GM18873 (cell line): Measurements from ENCODE around the gene FGF22.
A peak's percentile ranks its signal among the peaks of the same experiment; 100 is the strongest.

Source experiments
- ATAC-seq: cut with Tn5 transposase; IDR thresholded peaks from one replicate; pipeline ENCODE4 v1.9.1; 2021; ENCODE audit warnings: mild to moderate bottlenecking, moderate library complexity, moderate number of reproducible peaks; ENCODE audit not compliant: unreplicated experiment, low FRiP score

Gene FGF22

DNA sequence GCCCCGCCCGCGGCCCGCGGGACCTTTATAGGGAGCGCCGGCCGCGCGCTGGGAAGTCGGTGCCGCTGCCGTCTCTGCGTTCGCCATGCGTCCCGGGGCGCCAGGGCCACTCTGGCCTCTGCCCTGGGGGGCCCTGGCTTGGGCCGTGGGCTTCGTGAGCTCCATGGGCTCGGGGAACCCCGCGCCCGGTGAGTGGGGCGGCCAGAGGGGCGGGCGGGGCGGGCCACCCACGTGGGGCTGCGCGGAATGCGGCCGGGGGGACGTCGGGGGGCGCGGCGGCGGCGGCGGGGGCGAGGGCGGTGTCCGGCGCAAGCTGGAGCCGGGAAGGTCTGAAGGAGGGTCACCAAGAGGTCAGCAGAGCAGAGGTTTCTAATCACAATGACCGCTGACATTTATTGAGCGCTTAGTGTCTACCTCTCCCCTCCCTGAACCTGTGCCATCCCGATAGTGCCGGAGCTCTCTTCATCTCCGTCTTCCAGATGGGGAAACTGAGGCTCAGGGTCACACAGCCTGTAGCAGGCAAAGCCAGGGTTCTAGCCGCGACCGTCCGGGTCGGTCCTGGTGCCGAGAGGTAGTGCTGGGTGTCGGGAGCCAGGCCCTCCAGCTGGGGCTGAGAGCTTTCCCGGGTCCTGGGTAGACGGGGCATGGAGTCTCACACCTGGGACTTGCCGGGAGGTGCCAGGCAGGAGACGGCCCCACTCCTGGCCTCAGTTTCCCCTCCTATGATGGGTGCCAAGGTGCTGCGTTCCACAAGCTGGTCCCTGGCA is 36.8 kb downstream of the FGF22 start, which contains the start of gene FSTL3:
FSTL3 (plus strand) TSS at position 54 of the 767 bp plus-strand sequence; CDS start at position 86, 32 bp downstream.
- no peak for ATAC-seq

DNA sequence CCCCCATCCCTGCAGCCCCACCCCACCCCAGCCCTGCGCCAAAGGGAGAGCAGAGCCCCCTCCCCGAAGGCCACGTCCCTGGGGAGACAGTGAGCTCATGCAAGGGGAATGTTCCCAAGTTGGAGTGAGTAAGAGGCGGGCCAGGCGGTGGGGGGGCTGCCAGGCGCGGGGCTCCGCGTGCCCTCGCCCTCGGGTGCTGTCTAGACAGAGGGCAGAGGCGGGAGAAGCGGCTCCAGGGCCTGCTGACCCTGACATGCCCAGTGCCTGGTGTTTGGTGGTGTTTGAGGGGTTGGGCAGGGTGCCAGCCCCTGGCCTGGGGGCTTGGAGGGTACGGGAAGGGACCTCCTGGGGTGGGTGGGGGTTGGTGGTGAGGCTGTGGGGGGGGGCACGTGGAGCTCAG is 37.5 kb downstream of the FGF22 start:
- ATAC-seq = no peak

DNA sequence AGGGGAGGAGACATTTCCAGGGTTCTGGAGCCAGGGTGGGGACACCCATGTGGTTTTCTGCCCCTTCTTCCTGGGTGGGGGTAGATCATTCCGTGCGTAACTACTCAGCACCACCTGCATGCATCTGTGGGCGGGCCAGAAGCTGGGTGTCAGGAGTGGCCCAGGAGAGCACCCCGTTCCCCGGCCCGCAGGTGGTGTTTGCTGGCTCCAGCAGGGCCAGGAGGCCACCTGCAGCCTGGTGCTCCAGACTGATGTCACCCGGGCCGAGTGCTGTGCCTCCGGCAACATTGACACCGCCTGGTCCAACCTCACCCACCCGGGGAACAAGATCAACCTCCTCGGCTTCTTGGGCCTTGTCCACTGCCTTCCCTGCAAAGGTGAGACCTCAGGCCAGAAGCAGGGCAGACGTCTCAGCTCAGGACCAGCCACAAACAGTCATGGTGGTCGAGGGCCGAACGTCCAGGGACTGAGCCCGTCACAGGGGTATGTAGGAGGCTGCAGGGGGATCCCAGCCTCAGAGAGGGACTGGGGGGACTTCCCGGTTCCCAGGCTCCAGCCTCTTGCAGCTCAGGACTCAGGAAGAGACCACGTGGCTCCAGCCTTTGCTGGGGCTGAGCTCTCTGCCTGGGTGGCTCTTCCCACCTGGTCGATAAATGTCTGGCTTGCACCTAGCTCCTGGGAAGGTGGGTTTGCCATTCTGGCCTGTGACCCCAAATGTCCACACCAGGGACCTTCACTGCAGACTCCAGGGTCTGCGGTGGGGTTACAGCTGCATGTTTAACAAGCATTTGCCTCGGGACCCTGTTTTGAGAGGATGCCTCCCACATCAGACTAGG is 38.1 kb downstream of the FGF22 start:
- ATAC-seq = no peak

DNA sequence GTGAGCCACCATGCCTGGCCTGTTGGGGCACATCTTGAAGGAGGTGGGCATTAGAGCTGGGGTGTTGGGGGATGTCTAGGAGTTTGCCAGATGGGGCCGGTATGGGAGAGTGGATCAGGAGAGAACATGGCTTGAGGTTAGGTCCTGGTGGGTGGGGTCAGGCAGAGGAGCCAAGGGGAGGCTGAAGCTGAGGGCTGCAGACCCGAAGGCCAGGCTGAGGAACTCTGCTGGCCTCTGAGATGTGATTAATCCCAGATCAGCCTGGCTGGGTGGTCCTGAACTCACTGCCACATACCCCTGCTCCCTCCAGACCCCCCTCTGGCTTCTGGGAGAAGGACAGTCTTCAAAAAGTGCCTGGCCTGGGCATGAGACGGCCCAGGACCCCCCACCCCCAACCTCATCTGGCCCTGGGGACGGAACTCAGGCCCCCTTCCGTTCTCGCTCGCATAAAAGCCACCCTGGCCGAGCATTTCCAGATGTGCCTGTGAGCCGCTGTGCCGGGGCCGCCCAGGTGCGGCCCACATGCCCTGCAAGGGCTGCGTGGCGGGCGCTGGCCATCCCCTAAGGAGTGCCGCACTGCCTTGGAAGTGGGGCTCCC is 39.2 kb downstream of the FGF22 start:
- no peak for ATAC-seq

DNA sequence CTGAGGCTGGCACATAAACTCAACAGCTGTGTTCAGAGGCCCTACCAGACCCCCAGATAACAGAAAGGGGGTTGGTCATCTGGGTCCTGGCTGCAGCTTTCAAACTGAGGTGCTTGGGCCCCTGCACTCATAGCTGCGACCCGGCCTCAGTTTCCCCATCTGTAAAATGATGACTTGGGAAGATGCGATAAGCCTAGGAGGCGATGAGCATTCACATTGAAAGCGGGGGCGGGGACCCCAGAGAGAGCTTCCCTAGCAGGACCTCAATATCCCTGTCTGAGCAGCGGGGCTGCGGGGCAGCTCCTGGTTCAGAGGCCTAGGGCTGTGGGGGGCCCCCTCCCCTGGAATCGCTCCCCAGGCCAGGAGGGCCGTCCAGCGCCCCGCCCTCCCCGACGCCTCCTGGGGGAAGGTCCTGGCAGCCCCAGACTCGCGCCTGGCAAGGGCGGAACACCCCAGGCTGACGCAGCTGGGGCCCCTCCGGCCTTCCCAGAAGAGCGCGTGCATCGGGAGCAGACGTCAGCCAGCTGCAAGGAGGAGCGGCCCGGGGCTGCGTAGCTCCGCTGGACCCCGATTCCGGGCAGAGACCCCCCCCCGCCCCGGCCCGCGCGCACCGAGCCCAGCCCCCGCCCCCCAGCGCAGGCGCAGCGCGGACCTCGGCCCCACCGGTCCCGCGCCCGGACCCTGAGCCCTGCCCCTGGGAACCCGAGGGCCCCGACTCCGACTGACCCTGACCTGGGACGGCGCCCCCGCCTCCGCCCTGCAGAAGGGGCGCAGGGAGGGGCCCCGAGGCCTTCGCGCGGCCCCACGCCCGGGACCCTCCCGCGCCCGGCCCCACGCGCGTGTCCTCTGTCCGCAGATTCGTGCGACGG is 40.0 kb downstream of the FGF22 start:
- ATAC-seq = peak; percentile 4

DNA sequence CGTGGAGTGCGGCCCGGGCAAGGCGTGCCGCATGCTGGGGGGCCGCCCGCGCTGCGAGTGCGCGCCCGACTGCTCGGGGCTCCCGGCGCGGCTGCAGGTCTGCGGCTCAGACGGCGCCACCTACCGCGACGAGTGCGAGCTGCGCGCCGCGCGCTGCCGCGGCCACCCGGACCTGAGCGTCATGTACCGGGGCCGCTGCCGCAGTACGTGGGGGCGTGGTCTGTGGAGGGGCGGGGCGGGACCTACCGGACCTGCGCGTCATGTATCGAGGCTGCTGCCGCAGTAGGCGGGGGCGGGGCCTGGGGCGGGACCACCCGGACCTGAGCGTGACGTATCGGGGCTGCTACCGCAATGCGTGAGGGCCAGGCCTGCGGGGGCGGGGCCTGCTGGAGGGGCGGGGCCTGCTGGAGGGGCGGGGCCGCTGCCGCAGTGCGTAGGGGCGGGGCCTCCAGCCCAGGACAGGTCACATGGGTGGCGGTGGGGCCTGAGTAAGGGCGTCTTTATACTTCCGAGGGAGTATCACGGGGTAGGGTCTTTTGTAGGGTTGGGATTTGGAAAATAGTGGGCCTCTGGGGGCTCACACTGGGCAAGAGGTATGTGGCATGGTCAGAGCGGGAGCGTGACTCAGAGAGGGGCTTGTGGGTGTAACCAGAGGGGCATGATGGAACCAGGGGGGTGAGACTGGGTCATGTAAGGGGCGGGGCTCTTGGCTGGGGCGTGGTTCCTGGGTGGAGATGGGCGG is 40.8 kb downstream of the FGF22 start:
- peak; percentile 71 for ATAC-seq

DNA sequence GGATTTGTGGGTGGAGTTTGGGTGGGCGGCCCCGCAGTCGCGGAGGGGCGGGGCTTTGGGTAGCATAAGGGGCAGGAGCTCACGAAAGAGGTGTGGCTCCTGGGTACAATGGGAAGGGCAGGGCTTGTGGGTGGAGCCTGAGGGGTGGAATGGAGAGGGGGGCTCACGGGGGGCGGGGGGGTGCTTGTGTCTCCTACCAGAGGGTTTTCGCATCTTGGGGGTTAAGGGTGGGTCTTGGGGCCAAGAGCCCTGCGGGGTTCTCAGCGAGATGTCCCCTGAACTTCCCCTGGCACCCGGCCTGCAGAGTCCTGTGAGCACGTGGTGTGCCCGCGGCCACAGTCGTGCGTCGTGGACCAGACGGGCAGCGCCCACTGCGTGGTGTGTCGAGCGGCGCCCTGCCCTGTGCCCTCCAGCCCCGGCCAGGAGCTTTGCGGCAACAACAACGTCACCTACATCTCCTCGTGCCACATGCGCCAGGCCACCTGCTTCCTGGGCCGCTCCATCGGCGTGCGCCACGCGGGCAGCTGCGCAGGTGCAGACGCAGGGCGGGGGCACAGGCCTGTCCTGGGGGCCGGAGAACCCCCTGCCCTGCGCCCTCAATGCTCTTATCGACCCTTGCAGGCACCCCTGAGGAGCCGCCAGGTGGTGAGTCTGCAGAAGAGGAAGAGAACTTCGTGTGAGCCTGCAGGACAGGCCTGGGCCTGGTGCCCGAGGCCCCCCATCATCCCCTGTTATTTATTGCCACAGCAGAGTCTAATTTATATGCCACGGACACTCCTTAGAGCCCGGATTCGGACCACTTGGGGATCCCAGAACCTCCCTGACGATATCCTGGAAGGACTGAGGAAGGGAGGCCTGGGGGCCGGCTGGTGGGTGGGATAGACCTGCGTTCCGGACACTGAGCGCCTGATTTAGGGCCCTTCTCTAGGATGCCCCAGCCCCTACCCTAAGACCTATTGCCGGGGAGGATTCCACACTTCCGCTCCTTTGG is 41.6 kb downstream of the FGF22 start:
- no peak for ATAC-seq

DNA sequence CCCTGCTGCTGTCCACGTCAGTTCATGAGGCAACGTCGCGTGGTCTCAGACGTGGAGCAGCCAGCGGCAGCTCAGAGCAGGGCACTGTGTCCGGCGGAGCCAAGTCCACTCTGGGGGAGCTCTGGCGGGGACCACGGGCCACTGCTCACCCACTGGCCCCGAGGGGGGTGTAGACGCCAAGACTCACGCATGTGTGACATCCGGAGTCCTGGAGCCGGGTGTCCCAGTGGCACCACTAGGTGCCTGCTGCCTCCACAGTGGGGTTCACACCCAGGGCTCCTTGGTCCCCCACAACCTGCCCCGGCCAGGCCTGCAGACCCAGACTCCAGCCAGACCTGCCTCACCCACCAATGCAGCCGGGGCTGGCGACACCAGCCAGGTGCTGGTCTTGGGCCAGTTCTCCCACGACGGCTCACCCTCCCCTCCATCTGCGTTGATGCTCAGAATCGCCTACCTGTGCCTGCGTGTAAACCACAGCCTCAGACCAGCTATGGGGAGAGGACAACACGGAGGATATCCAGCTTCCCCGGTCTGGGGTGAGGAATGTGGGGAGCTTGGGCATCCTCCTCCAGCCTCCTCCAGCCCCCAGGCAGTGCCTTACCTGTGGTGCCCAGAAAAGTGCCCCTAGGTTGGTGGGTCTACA is 43.1 kb downstream of the FGF22 start:
- no peak for ATAC-seq

DNA sequence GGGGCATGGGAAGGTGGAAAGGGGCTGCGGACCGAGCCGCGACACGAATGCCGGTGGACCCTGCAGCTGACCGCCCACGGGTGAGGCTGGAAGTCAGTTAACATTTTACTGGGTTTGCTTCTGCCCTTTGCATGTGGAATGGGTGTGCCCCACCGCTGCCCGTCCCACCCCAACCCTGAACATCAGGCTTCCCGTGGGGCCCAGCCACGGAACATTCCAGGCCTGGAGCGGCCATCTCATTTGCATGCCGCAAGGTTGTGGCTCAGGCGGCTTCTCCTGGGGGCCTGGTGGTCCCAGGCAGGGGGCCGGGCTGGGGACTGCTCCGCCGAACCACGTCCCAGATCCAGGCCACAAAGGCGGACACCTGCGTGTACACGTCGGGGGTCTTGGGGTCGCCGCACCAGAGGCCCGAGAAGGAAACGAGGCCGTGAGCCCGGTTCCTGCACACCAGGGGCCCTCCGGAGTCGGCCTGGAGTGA is 45.8 kb downstream of the FGF22 start:
- ATAC-seq = no peak

DNA sequence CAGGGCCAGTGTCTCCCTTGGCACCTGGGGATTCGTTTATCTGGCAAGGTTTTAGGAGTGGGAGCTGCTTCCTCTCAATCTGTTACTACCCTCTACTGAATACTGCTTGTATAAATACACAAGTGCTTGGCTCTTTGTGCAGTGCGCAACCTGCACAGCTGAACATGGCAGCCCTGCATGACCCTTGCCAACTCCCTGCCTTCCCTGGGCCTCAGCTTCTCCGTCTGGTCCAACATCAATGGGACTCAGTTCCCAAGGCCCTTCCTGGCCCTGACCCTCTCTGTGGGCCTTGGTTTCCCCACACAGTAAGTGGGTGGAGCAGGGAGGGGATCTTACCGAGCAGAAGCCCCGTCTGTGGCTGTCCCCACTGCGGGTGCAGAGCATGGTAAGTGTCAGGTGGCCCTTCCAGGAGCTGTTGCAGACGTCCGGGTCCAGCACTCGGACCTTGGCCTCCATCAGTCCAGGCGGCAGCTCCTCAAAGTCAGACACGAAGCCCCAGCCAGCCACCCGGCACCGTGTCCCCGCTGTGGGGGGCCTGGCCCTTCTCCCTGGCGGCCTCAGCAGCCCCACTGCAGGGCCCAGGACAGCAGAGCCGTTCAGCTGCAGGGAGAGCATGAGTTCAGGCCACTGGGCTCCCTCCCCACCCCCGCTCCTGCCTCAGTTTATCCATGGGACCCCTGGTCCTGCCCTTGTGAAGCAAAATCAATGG is 47.1 kb downstream of the FGF22 start:
- no peak for ATAC-seq

DNA sequence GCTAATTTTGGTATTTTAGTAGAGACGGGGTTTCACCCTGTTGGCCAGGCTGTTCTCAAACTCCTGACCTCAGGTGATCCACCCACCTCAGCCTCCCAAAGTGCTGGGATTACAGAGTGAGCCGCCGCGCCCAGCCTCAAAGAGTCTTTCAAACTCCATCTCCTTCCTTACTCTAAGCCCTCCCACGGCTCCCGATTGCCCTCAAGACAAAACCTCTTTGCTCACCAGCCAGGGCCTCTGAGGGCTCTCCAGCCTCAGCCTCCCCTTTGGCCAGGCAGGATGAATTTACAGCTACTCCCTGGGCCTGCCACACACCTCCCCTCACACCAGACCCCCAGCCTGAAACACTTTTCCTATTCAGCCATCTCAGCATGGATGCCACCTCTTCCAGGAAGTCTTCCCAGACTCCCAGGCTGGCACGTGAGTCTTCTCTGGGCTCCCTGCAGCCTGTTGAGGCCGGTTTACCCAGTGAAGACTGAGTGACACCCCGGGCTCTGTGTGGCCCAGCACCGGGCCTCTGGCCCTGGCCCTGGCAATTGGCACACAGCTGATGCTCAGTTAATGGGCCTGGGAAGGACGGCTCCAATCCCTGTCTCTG is 48.0 kb downstream of the FGF22 start:
- ATAC-seq = no peak

DNA sequence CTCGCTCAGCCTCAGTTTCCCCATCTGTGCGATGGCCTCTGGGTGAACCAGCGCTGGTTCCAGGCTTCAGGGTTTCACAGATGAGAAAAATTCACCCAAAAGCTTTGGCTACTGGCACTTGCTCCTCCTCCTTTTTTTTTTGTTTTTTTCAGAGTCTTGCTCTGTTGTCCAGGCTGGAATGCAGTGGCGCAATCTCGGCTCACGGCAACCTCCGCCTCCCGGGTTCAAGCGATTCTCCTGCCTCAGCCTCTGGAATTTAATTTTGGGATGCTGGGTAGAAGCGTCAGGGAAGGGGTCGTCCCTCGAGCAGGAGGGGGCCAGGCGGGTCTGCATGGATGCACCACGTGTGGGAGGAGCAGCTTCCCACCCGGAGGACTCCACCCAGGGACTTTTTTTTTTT is 48.5 kb downstream of the FGF22 start:
- ATAC-seq = no peak

DNA sequence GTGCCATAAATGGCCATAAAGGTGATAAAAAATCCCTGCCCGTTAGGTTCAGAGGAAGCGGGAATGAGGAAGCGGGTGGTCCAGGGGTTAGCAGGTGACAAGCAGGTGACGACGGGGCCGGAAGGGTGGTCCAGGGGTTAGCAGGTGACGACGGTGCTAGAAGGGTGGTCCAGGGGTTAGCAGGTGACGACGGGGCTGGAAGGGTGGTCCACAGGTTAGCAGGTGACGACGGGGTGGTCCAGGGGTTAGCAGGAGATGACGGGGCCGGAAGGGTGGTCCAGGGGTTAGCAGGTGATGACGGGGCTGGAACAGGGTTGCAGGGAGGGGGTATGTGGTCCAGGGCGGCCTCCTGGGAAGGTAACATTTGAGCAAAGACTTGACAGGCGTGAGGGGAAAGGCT is 49.3 kb downstream of the FGF22 start:
- no peak for ATAC-seq

DNA sequence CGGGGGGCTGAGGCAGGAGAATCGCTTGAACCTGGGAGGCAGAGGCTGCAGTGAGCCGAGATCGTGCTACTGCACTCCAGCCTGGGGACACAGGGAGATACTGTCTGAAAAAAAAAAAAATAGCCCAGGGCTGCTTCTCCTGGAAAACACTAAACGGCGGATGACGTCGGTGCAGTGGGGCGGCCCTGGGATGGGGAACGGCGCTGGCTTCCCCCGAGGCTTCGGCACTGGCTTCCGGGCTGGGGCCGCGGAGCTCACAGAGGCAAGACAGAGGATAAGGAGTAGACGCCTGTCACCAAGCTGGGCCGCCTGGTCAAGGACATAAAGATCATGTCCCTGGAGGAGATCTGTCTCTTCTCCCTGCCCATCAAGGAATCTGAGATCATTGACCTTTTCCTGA is 50.5 kb downstream of the FGF22 start:
- no peak for ATAC-seq
